ENCODE measurements around the gene TENT5A. TPM values are rescaled to one million over a fixed set of nuclear protein-coding genes. Genes with fewer than 3 reads are reported as not detected.

Gene TENT5A
- polyA plus RNA-seq, 3 donors, result 9.1 to 28.9 (median 12.1) TPM

GRCh38 chr6:81697559-81697958, 54.9 kb downstream of the TENT5A start:
- H3K4me1 ChIP-seq (ENCODE audit: control insufficient read depth in 1 of 2, insufficient read depth in 2 of 2, low read length in 2 of 2), result no peaks in the 10 kb centered on the region
- H4K20me1 ChIP-seq (ENCODE audit: insufficient read depth, low read length), result no peaks in the 10 kb centered on the region
- TF ChIP-seq CTCF (IDR thresholded peaks at IDR 0.05), result no peak
- intact Hi-C loops (cut with micrococcal nuclease), result no loop called here
- no peak overlapping the region for H3K9ac ChIP-seq (ENCODE audit: insufficient read depth, low read length, poor library complexity, severe bottlenecking)
- Mint-ChIP-seq H3K27ac (no peak overlapping the region), H3K27me3 (ENCODE audit: low read depth in 3 of 3) (no peaks in the 10 kb centered on the region), H3K36me3 (no peaks in the 10 kb centered on the region), H3K4me3 (no peak overlapping the region), H3K9me3 (peaks cover 0 to under 1% (median 0%) of the 10 kb centered on the region in 7 donors), H3K4me1 (peaks cover 3% of the 10 kb centered on the region)
- H2AFZ ChIP-seq (ENCODE audit: insufficient read depth, low read depth, low read length, poor library complexity, severe bottlenecking), result no peak overlapping the region
- no peak overlapping the region for H3K27ac ChIP-seq (ENCODE audit: low read depth in 1 of 2, low read length in 2 of 2)
- H3K4me2 ChIP-seq (replicated peaks; ENCODE audit: extremely low read depth, low read length, poor library complexity, severe bottlenecking), result no peak overlapping the region
- DNase-seq, result no peak
- H3K4me3 ChIP-seq (replicated peaks in 1 of 3; ENCODE audit: low read depth in 2 of 3, low read length in 3 of 3), result no peak overlapping the region
- 92% methylated on average over 2 of the region's 6 CpGs for WGBS (ENCODE audit: insufficient coverage)
- no peaks in the 10 kb centered on the region for H3K27me3 ChIP-seq (ENCODE audit: control insufficient read depth in 2 of 2, insufficient read depth in 2 of 2, low read length in 2 of 2)
- no peaks in the 10 kb centered on the region for H3K36me3 ChIP-seq (replicated peaks in 1 of 2; ENCODE audit: control insufficient read depth in 1 of 2, insufficient read depth in 2 of 2, low read length in 2 of 2)
- no peaks in the 10 kb centered on the region for H3K79me2 ChIP-seq (ENCODE audit: insufficient read depth, low read length)
- no peaks in the 10 kb centered on the region for H3K9me3 ChIP-seq (replicated peaks in 1 of 2; ENCODE audit: control insufficient read depth in 1 of 2, insufficient read depth in 1 of 2, low read length in 2 of 2)

GRCh38 chr6:81696524-81696923, 56.0 kb downstream of the TENT5A start:
- H3K4me1 Mint-ChIP-seq, result peaks cover 3% of the 10 kb centered on the region
- Histone ChIP-seq H3K4me3 (replicated peaks in 1 of 3; ENCODE audit: low read depth in 2 of 3, low read length in 3 of 3) (no peak overlapping the region), H3K9ac (ENCODE audit: insufficient read depth, low read length, poor library complexity, severe bottlenecking) (no peak overlapping the region), H3K4me1 (ENCODE audit: control insufficient read depth in 1 of 2, insufficient read depth in 2 of 2, low read length in 2 of 2) (no peaks in the 10 kb centered on the region), H3K79me2 (ENCODE audit: insufficient read depth, low read length) (no peaks in the 10 kb centered on the region), H3K36me3 (replicated peaks in 1 of 2; ENCODE audit: control insufficient read depth in 1 of 2, insufficient read depth in 2 of 2, low read length in 2 of 2) (no peaks in the 10 kb centered on the region), H3K27ac (ENCODE audit: low read depth in 1 of 2, low read length in 2 of 2) (no peak overlapping the region), H4K20me1 (ENCODE audit: insufficient read depth, low read length) (no peaks in the 10 kb centered on the region), H3K9me3 (replicated peaks in 1 of 2; ENCODE audit: control insufficient read depth in 1 of 2, insufficient read depth in 1 of 2, low read length in 2 of 2) (no peaks in the 10 kb centered on the region), H2AFZ (ENCODE audit: insufficient read depth, low read depth, low read length, poor library complexity, severe bottlenecking) (no peak overlapping the region), H3K4me2 (replicated peaks; ENCODE audit: extremely low read depth, low read length, poor library complexity, severe bottlenecking) (no peak overlapping the region), H3K27me3 (ENCODE audit: control insufficient read depth in 2 of 2, insufficient read depth in 2 of 2, low read length in 2 of 2) (no peaks in the 10 kb centered on the region)
- no peak overlapping the region for H3K27ac Mint-ChIP-seq
- H3K36me3 Mint-ChIP-seq, result no peaks in the 10 kb centered on the region
- intact Hi-C loops (cut with micrococcal nuclease), result no loop called here
- no peaks in the 10 kb centered on the region for H3K27me3 Mint-ChIP-seq (ENCODE audit: low read depth in 3 of 3)
- TF ChIP-seq CTCF (IDR thresholded peaks at IDR 0.05), result no peak
- no CpG with 5 or more reads among the region's 3 CpGs for WGBS (ENCODE audit: insufficient coverage)
- DNase-seq, result no peak
- no peaks in the 10 kb centered on the region for H3K9me3 Mint-ChIP-seq
- H3K4me3 Mint-ChIP-seq, result no peak overlapping the region

Small RNA genes within 50 kb of the gene (small RNA-seq; reads per million reads assigned to genes)
- not detected for gene AL078599.1 (ENCODE audit: insufficient read length, low read depth)
- not detected for gene RF00156 (ENCODE audit: insufficient read length, low read depth)

All from CD14-positive monocyte (primary cell).